Vagina (tissue), 2 donors: ENCODE data around the gene IGF2BP3. TPM values are rescaled to one million over a fixed set of nuclear protein-coding genes. Genes with fewer than 3 reads are reported as not detected.

ENCODE experiments used
- DNase-seq, 2 donors: peaks; one replicate each; pipeline ENCODE4 v3.0.0-alpha.2; 2017; ENCODE audit errors: extremely low spot score in 2 of 2
- H3K27ac ChIP-seq: fragments of 200-600 bp; sonication (generic); one replicate; pipeline ENCODE4 v1.5.1; 2019
- H3K27me3 ChIP-seq: fragments of 200-600 bp; sonication (generic); one replicate; pipeline ENCODE4 v1.5.1; 2019
- H3K36me3 ChIP-seq, 2 donors: fragments of 200-600 bp; sonication (generic); one replicate each; pipeline ENCODE4 v1.5.1; 2017 to 2019
- H3K4me1 ChIP-seq: fragments of 200-600 bp; sonication (generic); one replicate; pipeline ENCODE4 v1.5.1; 2019
- H3K4me3 ChIP-seq, 2 donors: fragments of 200-600 bp; sonication (generic); 1 replicate in 1 of 2; 2 replicates in 1 of 2; pipeline ENCODE4 v1.5.1; 2016 to 2019
- H3K9me3 ChIP-seq: fragments of 200-600 bp; sonication (generic); one replicate; pipeline ENCODE4 v1.5.1; 2019
- CTCF ChIP-seq, 3 experiments: fragments of 450-650 bp in 2 of 3; fragments of 200-600 bp in 1 of 3; sonication (generic) in 1 of 3; IDR thresholded peaks; one replicate each; pipeline ENCODE4 v1.5.1; 2017 to 2019; ENCODE audit warnings: antibody characterized with exemption in 3 of 3, mild to moderate bottlenecking in 2 of 3, moderate library complexity in 2 of 3
- POLR2A ChIP-seq, 2 donors: fragments of 450-650 bp; IDR thresholded peaks; one replicate each; pipeline ENCODE4 v1.6.1; 2017; ENCODE audit warnings: antibody characterized with exemption in 2 of 2, mild to moderate bottlenecking in 2 of 2, moderate library complexity in 2 of 2
- POLR2AphosphoS5 ChIP-seq, 2 donors: sonication (generic); formaldehyde crosslinking; IDR thresholded peaks; one replicate each; pipeline ENCODE4 v1.9.0; 2017; ENCODE audit warnings: antibody characterized with exemption in 2 of 2, mild to moderate bottlenecking in 2 of 2, low read depth in 1 of 2; ENCODE audit not compliant: insufficient read depth in 1 of 2
- intact Hi-C: fragments of 100-400 bp; cut with DNase I; formaldehyde crosslinking; loops from one replicate; pipeline ENCODE4 v1.15.1; 2023
- total RNA-seq: library from RNA; depleted of rRNA; stranded (reverse); fragments of >200 nt; gene quantifications from one replicate; pipeline ENCODE4 v1.2.3, GENCODE V29; 2016

The IGF2BP3 gene
- total RNA-seq, 1 donor from 2014 or later: 11.8 TPM

GRCh38 chr7:23277359-23277989 lies 192.8 kb downstream of the IGF2BP3 start:
- intact Hi-C loops: no loop called here
- Histone ChIP-seq H3K27ac (no peak overlapping the region), H3K9me3 (no peaks in the 10 kb centered on the region), H3K4me1 (no peaks in the 10 kb centered on the region), H3K36me3 (peaks cover 0 to 28% of the 10 kb centered on the region in 2 donors), H3K27me3 (no peaks in the 10 kb centered on the region), H3K4me3 (no peak overlapping the region)
- TF ChIP-seq POLR2AphosphoS5 (IDR thresholded peaks at IDR 0.05; ENCODE audit: insufficient read depth in 1 of 2, low read depth in 1 of 2) (no peak), POLR2A (IDR thresholded peaks at IDR 0.05) (no peak), CTCF (IDR thresholded peaks at IDR 0.05) (peak; percentile 9 to 44 (median 34))
- no peak for DNase-seq

GRCh38 chr7:23276947-23277346 lies 193.3 kb downstream of the IGF2BP3 start:
- Histone ChIP-seq H3K27me3 (no peaks in the 10 kb centered on the region), H3K9me3 (no peaks in the 10 kb centered on the region), H3K27ac (no peak overlapping the region), H3K4me1 (no peaks in the 10 kb centered on the region), H3K4me3 (no peak overlapping the region), H3K36me3 (peaks cover 0 to 29% of the 10 kb centered on the region in 2 donors)
- TF ChIP-seq CTCF (IDR thresholded peaks at IDR 0.05): no peak
- intact Hi-C loops: no loop called here
- no peak for DNase-seq

GRCh38 chr7:23276376-23276775 lies 193.9 kb downstream of the IGF2BP3 start:
- intact Hi-C loops: no loop called here
- Histone ChIP-seq H3K9me3 (no peaks in the 10 kb centered on the region), H3K4me3 (no peak overlapping the region), H3K4me1 (no peaks in the 10 kb centered on the region), H3K36me3 (peaks cover 0 to 35% of the 10 kb centered on the region in 2 donors), H3K27ac (no peak overlapping the region), H3K27me3 (no peaks in the 10 kb centered on the region)
- DNase-seq: no peak
- TF ChIP-seq POLR2A (IDR thresholded peaks at IDR 0.05) (no peak), CTCF (IDR thresholded peaks at IDR 0.05) (no peak), POLR2AphosphoS5 (IDR thresholded peaks at IDR 0.05; ENCODE audit: insufficient read depth in 1 of 2, low read depth in 1 of 2) (no peak)

- no peak for TF ChIP-seq POLR2AphosphoS5 (IDR thresholded peaks at IDR 0.05; ENCODE audit: insufficient read depth in 1 of 2, low read depth in 1 of 2)
- no peak for TF ChIP-seq CTCF (IDR thresholded peaks at IDR 0.05)
- no peak for TF ChIP-seq POLR2A (IDR thresholded peaks at IDR 0.05)
- no peaks in the 10 kb centered on the region for H3K4me1 ChIP-seq
- H3K27me3 ChIP-seq: no peaks in the 10 kb centered on the region
- peaks cover 0 to 40% of the 10 kb centered on the region in 2 donors for H3K36me3 ChIP-seq
- H3K27ac ChIP-seq: no peak overlapping the region
- H3K9me3 ChIP-seq: no peaks in the 10 kb centered on the region
- DNase-seq: no peak
- H3K4me3 ChIP-seq: no peak overlapping the region
- intact Hi-C loops: no loop called here
Measured at GRCh38 chr7:23275912-23276311, 194.4 kb downstream of the IGF2BP3 start.

GRCh38 chr7:23273141-23273599 lies 197.1 kb downstream of the IGF2BP3 start:
- Histone ChIP-seq H3K27me3 (no peaks in the 10 kb centered on the region), H3K27ac (no peak overlapping the region), H3K36me3 (peaks cover 0 to 58% of the 10 kb centered on the region in 2 donors), H3K9me3 (no peaks in the 10 kb centered on the region), H3K4me3 (no peak overlapping the region), H3K4me1 (no peaks in the 10 kb centered on the region)
- intact Hi-C loops: no loop called here
- TF ChIP-seq CTCF (IDR thresholded peaks at IDR 0.05) (peak; percentile 40 to 49 (median 46)), POLR2AphosphoS5 (IDR thresholded peaks at IDR 0.05; ENCODE audit: insufficient read depth in 1 of 2, low read depth in 1 of 2) (no peak), POLR2A (IDR thresholded peaks at IDR 0.05) (no peak)
- DNase-seq: no peak
